ENCODE measurements around the gene EIF4B.

Gene EIF4B

GRCh38 chr12:53062011-53062961 lies 56.0 kb downstream of the EIF4B start:
- 86% methylated on average over 13 of the region's 20 CpGs for WGBS (ENCODE audit: insufficient coverage)
- Histone ChIP-seq H3K27me3 (replicated peaks in 2 of 5; ENCODE audit: control insufficient read depth in 4 of 5, insufficient read depth in 5 of 5, low read length in 4 of 5) (no peaks in the 10 kb centered on the region), H3K4me3 (ENCODE audit: control insufficient read depth in 1 of 7, extremely low read depth in 1 of 7, insufficient read depth in 4 of 7, low read depth in 2 of 7, low read length in 6 of 7) (no peak overlapping the region), H3K4me1 (ENCODE audit: control extremely low read depth in 1 of 4, control insufficient read depth in 4 of 4, insufficient read depth in 4 of 4, low read length in 3 of 4) (no peaks in the 10 kb centered on the region), H3K27ac (ENCODE audit: insufficient read depth in 1 of 2, low read depth in 1 of 2, low read length in 2 of 2, poor library complexity in 1 of 2, severe bottlenecking in 2 of 2) (no peak overlapping the region), H3K9me3 (ENCODE audit: control extremely low read depth in 1 of 5, control insufficient read depth in 4 of 5, insufficient read depth in 2 of 5, low read depth in 1 of 5, low read length in 4 of 5) (no peaks in the 10 kb centered on the region), H3K36me3 (ENCODE audit: control insufficient read depth in 4 of 4, insufficient read depth in 4 of 4, low read length in 3 of 4) (peaks cover 2 to 20% (median 11%) of the 10 kb centered on the region in 4 experiments)
- POLR2A ChIA-PET, result no interaction called here
- CTCF ChIA-PET, result interaction anchor here (0.7 to 17.4 kb wide), 12 partner anchors 8 to 135 kb away, joined by 3 to 361 read pairs (median 8); partner anchors contain the start of genes IGFBP6, SOAT2 and SPRYD3
- no peak for DNase-seq

GRCh38 chr12:53062977-53063707 lies 56.9 kb downstream of the EIF4B start:
- Histone ChIP-seq H3K27ac (ENCODE audit: insufficient read depth in 1 of 2, low read depth in 1 of 2, low read length in 2 of 2, poor library complexity in 1 of 2, severe bottlenecking in 2 of 2) (no peak overlapping the region), H3K36me3 (ENCODE audit: control insufficient read depth in 4 of 4, insufficient read depth in 4 of 4, low read length in 3 of 4) (peaks cover 2 to 27% (median 14%) of the 10 kb centered on the region in 4 experiments), H3K27me3 (replicated peaks in 2 of 5; ENCODE audit: control insufficient read depth in 4 of 5, insufficient read depth in 5 of 5, low read length in 4 of 5) (no peaks in the 10 kb centered on the region), H3K9me3 (ENCODE audit: control extremely low read depth in 1 of 5, control insufficient read depth in 4 of 5, insufficient read depth in 2 of 5, low read depth in 1 of 5, low read length in 4 of 5) (no peaks in the 10 kb centered on the region), H3K4me1 (ENCODE audit: control extremely low read depth in 1 of 4, control insufficient read depth in 4 of 4, insufficient read depth in 4 of 4, low read length in 3 of 4) (no peaks in the 10 kb centered on the region), H3K4me3 (ENCODE audit: control insufficient read depth in 1 of 7, extremely low read depth in 1 of 7, insufficient read depth in 4 of 7, low read depth in 2 of 7, low read length in 6 of 7) (no peak overlapping the region)
- CTCF ChIA-PET, result interaction anchor here (0.6 to 17.4 kb wide), 9 partner anchors 9 to 126 kb away, joined by 3 to 361 read pairs (median 9); partner anchors contain the start of genes IGFBP6, SOAT2 and SPRYD3
- POLR2A ChIA-PET, result no interaction called here
- DNase-seq, result no peak
- WGBS (ENCODE audit: insufficient coverage), result 95% methylated on average over 14 of the region's 14 CpGs

DNA sequence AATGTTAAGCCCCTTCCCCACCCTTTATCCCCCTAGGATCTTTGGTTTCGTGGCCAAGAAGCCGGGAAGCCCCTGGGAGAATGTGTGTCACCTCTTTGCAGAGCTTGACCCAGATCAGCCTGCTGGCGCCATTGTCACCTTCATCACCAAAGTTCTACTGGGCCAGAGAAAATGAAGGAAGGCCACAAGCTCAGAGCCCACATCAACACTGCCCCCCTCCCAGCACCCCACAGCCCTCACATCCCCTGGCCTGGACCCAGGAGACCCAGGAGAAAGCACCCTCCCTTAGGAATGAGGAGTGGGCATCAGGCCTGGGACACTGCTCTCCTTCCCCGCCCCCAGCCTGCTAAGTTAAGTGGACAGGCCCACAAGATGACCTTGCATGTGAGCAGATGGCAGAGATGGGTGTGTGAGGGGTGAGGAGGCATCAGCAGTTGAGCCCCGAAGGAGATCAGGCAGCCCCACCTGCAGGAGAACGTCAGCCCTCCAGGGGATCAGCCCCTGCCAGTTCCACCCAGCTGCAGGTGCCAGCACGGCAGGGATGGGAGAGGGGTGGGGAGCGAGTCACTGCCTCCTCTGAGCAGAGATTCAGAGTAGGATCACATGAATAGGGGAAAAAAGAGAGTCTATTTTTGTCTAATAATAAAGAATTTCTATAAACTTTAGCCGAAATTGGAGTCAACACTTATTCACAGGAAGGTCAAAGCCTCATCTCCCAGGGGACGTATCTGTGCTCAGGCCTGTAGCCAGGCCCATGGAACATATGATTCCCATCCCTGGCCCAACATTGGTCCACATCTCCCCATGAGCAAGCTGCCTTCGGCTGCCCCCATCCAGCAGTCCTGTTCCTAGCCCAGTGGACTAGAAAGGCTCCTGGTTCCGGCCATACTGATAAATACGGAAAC lies 57.7 kb downstream of the EIF4B start:
- no peak for DNase-seq
- no peak overlapping the region for H3K4me3 ChIP-seq (ENCODE audit: control insufficient read depth in 1 of 7, extremely low read depth in 1 of 7, insufficient read depth in 4 of 7, low read depth in 2 of 7, low read length in 6 of 7)
- H3K27me3 ChIP-seq (replicated peaks in 2 of 5; ENCODE audit: control insufficient read depth in 4 of 5, insufficient read depth in 5 of 5, low read length in 4 of 5), result no peaks in the 10 kb centered on the region
- H3K36me3 ChIP-seq (ENCODE audit: control insufficient read depth in 4 of 4, insufficient read depth in 4 of 4, low read length in 3 of 4), result peaks cover 2 to 30% (median 14%) of the 10 kb centered on the region in 4 experiments
- H3K4me1 ChIP-seq (ENCODE audit: control extremely low read depth in 1 of 4, control insufficient read depth in 4 of 4, insufficient read depth in 4 of 4, low read length in 3 of 4), result peaks cover 0 to 6% (median 0%) of the 10 kb centered on the region in 4 experiments
- no peak overlapping the region for H3K27ac ChIP-seq (ENCODE audit: insufficient read depth in 1 of 2, low read depth in 1 of 2, low read length in 2 of 2, poor library complexity in 1 of 2, severe bottlenecking in 2 of 2)
- POLR2A ChIA-PET, result no interaction called here
- WGBS (ENCODE audit: insufficient coverage), result 93% methylated on average over 8 of the region's 13 CpGs
- CTCF ChIA-PET, result interaction anchor here (0.6 to 17.4 kb wide), 12 partner anchors 9 to 205 kb away, joined by 3 to 361 read pairs (median 14); partner anchors contain the start of genes ESPL1, IGFBP6, SOAT2 and SPRYD3
- H3K9me3 ChIP-seq (ENCODE audit: control extremely low read depth in 1 of 5, control insufficient read depth in 4 of 5, insufficient read depth in 2 of 5, low read depth in 1 of 5, low read length in 4 of 5), result no peaks in the 10 kb centered on the region

DNA sequence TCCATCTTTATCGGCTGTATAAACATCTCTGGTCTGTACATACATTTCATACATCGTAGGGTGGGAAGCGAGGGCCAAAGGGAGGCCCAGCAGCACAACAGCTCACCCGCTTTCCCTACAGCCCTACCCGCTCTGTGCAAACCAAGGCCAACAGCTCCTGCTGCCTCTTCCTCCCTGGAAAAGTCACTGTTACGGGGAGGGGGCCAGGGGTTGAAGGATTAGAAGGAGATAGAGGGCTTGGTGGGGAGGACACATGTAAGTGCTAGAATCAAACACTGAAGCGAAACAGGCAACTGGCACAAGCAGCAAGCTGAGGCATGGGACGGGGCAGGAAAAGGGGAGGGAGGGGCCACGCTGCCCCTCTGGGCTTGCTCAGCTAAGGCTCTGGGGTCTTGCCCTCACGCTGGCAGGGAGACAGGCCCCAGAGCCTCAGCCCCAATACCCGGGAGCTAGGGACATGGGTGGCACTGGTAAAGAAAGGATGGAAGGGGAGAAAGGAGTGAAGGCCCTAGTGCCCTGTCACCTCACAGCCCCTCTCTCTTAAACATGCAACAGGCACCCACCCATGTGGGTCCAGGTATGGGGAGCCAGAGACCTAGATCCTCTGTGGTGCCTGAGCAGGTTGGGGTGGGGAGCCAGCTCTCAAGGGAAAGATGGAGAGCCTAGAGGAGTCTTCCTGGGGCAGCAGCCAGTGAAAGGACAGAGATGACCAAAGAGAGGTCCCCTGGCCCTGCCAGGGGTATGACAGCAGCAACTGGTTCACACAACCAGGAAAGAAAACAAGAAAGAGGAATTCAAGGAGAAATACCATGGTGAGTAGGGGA lies 58.6 kb downstream of the EIF4B start:
- Histone ChIP-seq H3K4me3 (ENCODE audit: control insufficient read depth in 1 of 7, extremely low read depth in 1 of 7, insufficient read depth in 4 of 7, low read depth in 2 of 7, low read length in 6 of 7) (no peak overlapping the region), H3K9me3 (ENCODE audit: control extremely low read depth in 1 of 5, control insufficient read depth in 4 of 5, insufficient read depth in 2 of 5, low read depth in 1 of 5, low read length in 4 of 5) (no peaks in the 10 kb centered on the region), H3K4me1 (ENCODE audit: control extremely low read depth in 1 of 4, control insufficient read depth in 4 of 4, insufficient read depth in 4 of 4, low read length in 3 of 4) (peaks cover 0 to 6% (median 0%) of the 10 kb centered on the region in 4 experiments), H3K27me3 (replicated peaks in 2 of 5; ENCODE audit: control insufficient read depth in 4 of 5, insufficient read depth in 5 of 5, low read length in 4 of 5) (no peaks in the 10 kb centered on the region), H3K27ac (ENCODE audit: insufficient read depth in 1 of 2, low read depth in 1 of 2, low read length in 2 of 2, poor library complexity in 1 of 2, severe bottlenecking in 2 of 2) (no peak overlapping the region), H3K36me3 (ENCODE audit: control insufficient read depth in 4 of 4, insufficient read depth in 4 of 4, low read length in 3 of 4) (peaks cover 2 to 35% (median 15%) of the 10 kb centered on the region in 4 experiments)
- CTCF ChIA-PET, result interaction anchor here (0.7 to 17.4 kb wide), 13 partner anchors 8 to 204 kb away, joined by 3 to 361 read pairs (median 10); partner anchors contain the start of genes ESPL1, IGFBP6, SOAT2 and SPRYD3
- POLR2A ChIA-PET, result no interaction called here
- no peak for DNase-seq
- WGBS (ENCODE audit: insufficient coverage), result 96% methylated on average over 4 of the region's 11 CpGs

DNA sequence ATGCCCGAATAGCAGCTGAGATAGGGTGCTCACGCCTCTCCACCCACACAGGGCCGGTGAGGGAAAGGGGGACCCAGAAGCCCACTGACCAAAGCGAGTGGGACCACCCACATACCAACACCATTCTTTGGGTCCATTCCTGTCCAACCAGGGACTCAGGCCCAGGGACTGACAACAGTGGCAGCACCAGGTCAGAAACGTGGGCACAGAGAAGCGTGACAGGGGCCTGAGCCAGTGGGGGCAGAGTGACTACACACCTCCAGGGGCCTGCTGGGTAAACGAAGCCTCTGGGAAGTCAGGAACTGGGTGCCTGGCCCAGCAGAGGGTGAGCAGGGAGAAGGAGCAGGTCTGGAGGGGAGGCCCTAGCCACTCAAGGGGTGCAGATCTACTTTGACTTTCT lies 59.2 kb downstream of the EIF4B start:
- POLR2A ChIA-PET, result interaction anchor here (1.4 kb wide), 1 partner anchor 14 kb away, joined by 6 read pairs; the partner anchor contains the start of gene SPRYD3
- Histone ChIP-seq H3K27ac (ENCODE audit: insufficient read depth in 1 of 2, low read depth in 1 of 2, low read length in 2 of 2, poor library complexity in 1 of 2, severe bottlenecking in 2 of 2) (no peak overlapping the region), H3K4me1 (ENCODE audit: control extremely low read depth in 1 of 4, control insufficient read depth in 4 of 4, insufficient read depth in 4 of 4, low read length in 3 of 4) (peaks cover 0 to 6% (median 0%) of the 10 kb centered on the region in 4 experiments), H3K4me3 (ENCODE audit: control insufficient read depth in 1 of 7, extremely low read depth in 1 of 7, insufficient read depth in 4 of 7, low read depth in 2 of 7, low read length in 6 of 7) (no peak overlapping the region), H3K27me3 (replicated peaks in 2 of 5; ENCODE audit: control insufficient read depth in 4 of 5, insufficient read depth in 5 of 5, low read length in 4 of 5) (no peaks in the 10 kb centered on the region), H3K9me3 (ENCODE audit: control extremely low read depth in 1 of 5, control insufficient read depth in 4 of 5, insufficient read depth in 2 of 5, low read depth in 1 of 5, low read length in 4 of 5) (no peaks in the 10 kb centered on the region), H3K36me3 (ENCODE audit: control insufficient read depth in 4 of 4, insufficient read depth in 4 of 4, low read length in 3 of 4) (peaks cover 2 to 35% (median 16%) of the 10 kb centered on the region in 4 experiments)
- DNase-seq, result no peak
- CTCF ChIA-PET, result interaction anchor here (0.8 to 17.4 kb wide), 21 partner anchors 8 to 222 kb away, joined by 3 to 361 read pairs (median 5); partner anchors contain the start of genes CSAD, ESPL1, IGFBP6 and SOAT2
- 88% methylated on average over 3 of the region's 7 CpGs for WGBS (ENCODE audit: insufficient coverage)
